ENCODE data around the gene SYCE3.

SYCE3 gene

GRCh38 chr22:50561401-50562358, 1.0 kb downstream of the SYCE3 start:
- no peak for DNase-seq (ENCODE audit: insufficient read length, low spot score)
- FAIRE-seq: no peak
- TF ChIP-seq POU2F2 (IDR thresholded peaks at IDR 0.05; ENCODE audit: low read depth, low read length) (no peak), TAF1 (IDR thresholded peaks at IDR 0.05; ENCODE audit: low read depth, low read length) (no peak), PAX5 (IDR thresholded peaks at IDR 0.05; ENCODE audit: insufficient read depth, low read length, severe bottlenecking) (no peak), POLR2A (IDR thresholded peaks at IDR 0.05; ENCODE audit: low read depth, low read length) (no peak), SPI1 (IDR thresholded peaks at IDR 0.05; ENCODE audit: low read depth, low read length) (no peak), POLR2AphosphoS5 (IDR thresholded peaks at IDR 0.05; ENCODE audit: low read depth, low read length) (no peak)

- DNase-seq (ENCODE audit: insufficient read length, low spot score) (no peak), FAIRE-seq (no peak)
- TF ChIP-seq TAF1 (IDR thresholded peaks at IDR 0.05; ENCODE audit: low read depth, low read length) (no peak), POLR2AphosphoS5 (IDR thresholded peaks at IDR 0.05; ENCODE audit: low read depth, low read length) (no peak)
Measured at GRCh38 chr22:50560034-50560433, 2.7 kb downstream of the SYCE3 start.

GRCh38 chr22:50556703-50557102, 6.0 kb downstream of the SYCE3 start:
- FAIRE-seq (no peak), DNase-seq (ENCODE audit: insufficient read length, low spot score) (no peak)
- TF ChIP-seq POU2F2 (IDR thresholded peaks at IDR 0.05; ENCODE audit: low read depth, low read length) (no peak), SPI1 (IDR thresholded peaks at IDR 0.05; ENCODE audit: low read depth, low read length) (no peak), POLR2AphosphoS5 (IDR thresholded peaks at IDR 0.05; ENCODE audit: low read depth, low read length) (no peak), POLR2A (IDR thresholded peaks at IDR 0.05; ENCODE audit: low read depth, low read length) (no peak), PAX5 (IDR thresholded peaks at IDR 0.05; ENCODE audit: insufficient read depth, low read length, severe bottlenecking) (no peak), TAF1 (IDR thresholded peaks at IDR 0.05; ENCODE audit: low read depth, low read length) (no peak)

- no peak for TF ChIP-seq POLR2AphosphoS5 (IDR thresholded peaks at IDR 0.05; ENCODE audit: low read depth, low read length)
- TF ChIP-seq PAX5 (IDR thresholded peaks at IDR 0.05; ENCODE audit: insufficient read depth, low read length, severe bottlenecking): no peak
- no peak for TF ChIP-seq POU2F2 (IDR thresholded peaks at IDR 0.05; ENCODE audit: low read depth, low read length)
- TF ChIP-seq POLR2A (IDR thresholded peaks at IDR 0.05; ENCODE audit: low read depth, low read length): no peak
- no peak for TF ChIP-seq SPI1 (IDR thresholded peaks at IDR 0.05; ENCODE audit: low read depth, low read length)
- TF ChIP-seq TAF1 (IDR thresholded peaks at IDR 0.05; ENCODE audit: low read depth, low read length): no peak
- no peak for FAIRE-seq
Measured at GRCh38 chr22:50553310-50553709, 9.4 kb downstream of the SYCE3 start.

GRCh38 chr22:50551160-50551752, 11.5 kb downstream of the SYCE3 start:
- TF ChIP-seq PAX5 (IDR thresholded peaks at IDR 0.05; ENCODE audit: insufficient read depth, low read length, severe bottlenecking) (no peak), POU2F2 (IDR thresholded peaks at IDR 0.05; ENCODE audit: low read depth, low read length) (no peak), TAF1 (IDR thresholded peaks at IDR 0.05; ENCODE audit: low read depth, low read length) (no peak), POLR2A (IDR thresholded peaks at IDR 0.05; ENCODE audit: low read depth, low read length) (no peak), SPI1 (IDR thresholded peaks at IDR 0.05; ENCODE audit: low read depth, low read length) (no peak), POLR2AphosphoS5 (IDR thresholded peaks at IDR 0.05; ENCODE audit: low read depth, low read length) (no peak)
- DNase-seq (ENCODE audit: insufficient read length, low spot score): no peak
- no peak for FAIRE-seq

More at GRCh38 chr22:50553310-50553709, 9.4 kb downstream of the SYCE3 start:
- no peak for DNase-seq (ENCODE audit: insufficient read length, low spot score)

GRCh38 chr22:50550395-50550794, 12.3 kb downstream of the SYCE3 start:
- TF ChIP-seq POLR2A (IDR thresholded peaks at IDR 0.05; ENCODE audit: low read depth, low read length): no peak
- TF ChIP-seq SPI1 (IDR thresholded peaks at IDR 0.05; ENCODE audit: low read depth, low read length): no peak
- no peak for TF ChIP-seq TAF1 (IDR thresholded peaks at IDR 0.05; ENCODE audit: low read depth, low read length)
- TF ChIP-seq PAX5 (IDR thresholded peaks at IDR 0.05; ENCODE audit: insufficient read depth, low read length, severe bottlenecking): no peak
- TF ChIP-seq POU2F2 (IDR thresholded peaks at IDR 0.05; ENCODE audit: low read depth, low read length): no peak
- no peak for TF ChIP-seq POLR2AphosphoS5 (IDR thresholded peaks at IDR 0.05; ENCODE audit: low read depth, low read length)
- FAIRE-seq (no peak), DNase-seq (ENCODE audit: insufficient read length, low spot score) (no peak)

- no peak for TF ChIP-seq TAF1 (IDR thresholded peaks at IDR 0.05; ENCODE audit: low read depth, low read length)
- TF ChIP-seq POU2F2 (IDR thresholded peaks at IDR 0.05; ENCODE audit: low read depth, low read length): no peak
- TF ChIP-seq SPI1 (IDR thresholded peaks at IDR 0.05; ENCODE audit: low read depth, low read length): no peak
- DNase-seq (ENCODE audit: insufficient read length, low spot score) (no peak), FAIRE-seq (peak; percentile 68)
Measured at GRCh38 chr22:50548921-50549790, 13.6 kb downstream of the SYCE3 start.

GRCh38 chr22:50548040-50548920, 14.4 kb downstream of the SYCE3 start:
- peak; percentile 45; the same call in 1 of the 2 replicates for TF ChIP-seq POLR2A (IDR thresholded peaks at IDR 0.05; ENCODE audit: low read depth, low read length)
- no peak for TF ChIP-seq POLR2AphosphoS5 (IDR thresholded peaks at IDR 0.05; ENCODE audit: low read depth, low read length)
- FAIRE-seq (peak; percentile 89), DNase-seq (ENCODE audit: insufficient read length, low spot score) (peak; percentile 81)
